Measurements from ENCODE around the gene TPP1.

DNA sequence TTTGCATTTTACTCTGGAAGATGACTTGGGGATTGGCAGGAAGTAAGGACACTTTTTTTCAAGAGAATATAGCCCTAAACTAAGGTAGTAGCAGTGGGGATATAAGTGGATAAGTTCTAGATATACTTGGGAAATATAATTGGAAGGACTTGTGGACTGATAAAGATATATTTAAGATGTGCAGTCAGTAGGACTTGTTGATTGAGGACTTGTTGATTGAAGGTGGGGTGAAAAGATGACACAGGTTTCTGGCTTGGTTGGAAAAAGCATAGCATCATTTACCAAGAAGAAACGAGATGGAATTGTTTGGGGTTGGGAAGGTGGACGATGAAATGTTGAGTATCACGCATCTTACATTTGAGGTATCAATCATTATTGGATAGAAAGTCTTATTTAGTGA is 5.7 kb downstream of the TPP1 start:
- no peak for TF ChIP-seq ZNF589 (CRISPR knock-in tag; conservative IDR thresholded peaks at IDR 0.05)
- no peak for TF ChIP-seq PPARG (CRISPR knock-in tag; conservative IDR thresholded peaks at IDR 0.05)
- TF ChIP-seq HDAC2 (CRISPR knock-in tag; IDR thresholded peaks at IDR 0.05): no peak
- no peak for TF ChIP-seq ZNF788 (CRISPR knock-in tag; IDR thresholded peaks at IDR 0.05; ENCODE audit: borderline replicate concordance)

All from HepG2 (cell line).